ENCODE results near the gene PPP1R18. TPM values are rescaled to one million over a fixed set of nuclear protein-coding genes. Genes with fewer than 3 reads are reported as not detected.

PPP1R18 gene
- total RNA-seq, 1 donor from 2014 or later = 71.0 TPM

- H3K36me3 Mint-ChIP-seq (ENCODE audit: low read depth) = peaks cover 14% of the 10 kb centered on the region
Observed at GRCh38 chr6:30654798-30655742, 31.4 kb downstream of the PPP1R18 start.

GRCh38 chr6:30651143-30651542 is 35.3 kb downstream of the PPP1R18 start:
- H3K36me3 Mint-ChIP-seq (ENCODE audit: low read depth) = peaks cover 9% of the 10 kb centered on the region
- H3K4me1 Mint-ChIP-seq = peaks cover 14% of the 10 kb centered on the region
- DNase-seq (ENCODE audit: low read depth, low spot score) = no peak
- H3K9me3 Mint-ChIP-seq = no peaks in the 10 kb centered on the region
- H3K27ac Mint-ChIP-seq (ENCODE audit: unreplicated experiment) = no peak overlapping the region
- TF ChIP-seq, protein P1, sequence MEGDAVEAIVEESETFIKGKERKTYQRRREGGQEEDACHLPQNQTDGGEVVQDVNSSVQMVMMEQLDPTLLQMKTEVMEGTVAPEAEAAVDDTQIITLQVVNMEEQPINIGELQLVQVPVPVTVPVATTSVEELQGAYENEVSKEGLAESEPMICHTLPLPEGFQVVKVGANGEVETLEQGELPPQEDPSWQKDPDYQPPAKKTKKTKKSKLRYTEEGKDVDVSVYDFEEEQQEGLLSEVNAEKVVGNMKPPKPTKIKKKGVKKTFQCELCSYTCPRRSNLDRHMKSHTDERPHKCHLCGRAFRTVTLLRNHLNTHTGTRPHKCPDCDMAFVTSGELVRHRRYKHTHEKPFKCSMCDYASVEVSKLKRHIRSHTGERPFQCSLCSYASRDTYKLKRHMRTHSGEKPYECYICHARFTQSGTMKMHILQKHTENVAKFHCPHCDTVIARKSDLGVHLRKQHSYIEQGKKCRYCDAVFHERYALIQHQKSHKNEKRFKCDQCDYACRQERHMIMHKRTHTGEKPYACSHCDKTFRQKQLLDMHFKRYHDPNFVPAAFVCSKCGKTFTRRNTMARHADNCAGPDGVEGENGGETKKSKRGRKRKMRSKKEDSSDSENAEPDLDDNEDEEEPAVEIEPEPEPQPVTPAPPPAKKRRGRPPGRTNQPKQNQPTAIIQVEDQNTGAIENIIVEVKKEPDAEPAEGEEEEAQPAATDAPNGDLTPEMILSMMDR (conservative IDR thresholded peaks at IDR 0.05) = no peak
- peak overlapping the region; percentile 83 for H3K4me3 Mint-ChIP-seq
- H3K27me3 Mint-ChIP-seq (ENCODE audit: low read depth) = no peaks in the 10 kb centered on the region

More at GRCh38 chr6:30654798-30655742, 31.4 kb downstream of the PPP1R18 start:
- no peaks in the 10 kb centered on the region for H3K9me3 Mint-ChIP-seq
- H3K27me3 Mint-ChIP-seq (ENCODE audit: low read depth) = no peaks in the 10 kb centered on the region
- DNase-seq (ENCODE audit: low read depth, low spot score) = no peak
- H3K4me1 Mint-ChIP-seq = no peaks in the 10 kb centered on the region
- peak overlapping the region; percentile 27 for H3K4me3 Mint-ChIP-seq
- TF ChIP-seq, protein P1 (conservative IDR thresholded peaks at IDR 0.05) = no peak
- H3K27ac Mint-ChIP-seq (ENCODE audit: unreplicated experiment) = no peak overlapping the region

- DNase-seq (ENCODE audit: low read depth, low spot score) = peak; percentile 67
- Mint-ChIP-seq H3K27me3 (ENCODE audit: low read depth) (no peaks in the 10 kb centered on the region), H3K36me3 (ENCODE audit: low read depth) (peaks cover 5% of the 10 kb centered on the region), H3K4me3 (peak overlapping the region; percentile 94), H3K27ac (ENCODE audit: unreplicated experiment) (peak overlapping the region; percentile 87), H3K4me1 (peaks cover 21% of the 10 kb centered on the region), H3K9me3 (no peaks in the 10 kb centered on the region)
- TF ChIP-seq, protein P1 (conservative IDR thresholded peaks at IDR 0.05) = no peak
Observed at GRCh38 chr6:30647242-30648116, 39.0 kb downstream of the PPP1R18 start.

DNA sequence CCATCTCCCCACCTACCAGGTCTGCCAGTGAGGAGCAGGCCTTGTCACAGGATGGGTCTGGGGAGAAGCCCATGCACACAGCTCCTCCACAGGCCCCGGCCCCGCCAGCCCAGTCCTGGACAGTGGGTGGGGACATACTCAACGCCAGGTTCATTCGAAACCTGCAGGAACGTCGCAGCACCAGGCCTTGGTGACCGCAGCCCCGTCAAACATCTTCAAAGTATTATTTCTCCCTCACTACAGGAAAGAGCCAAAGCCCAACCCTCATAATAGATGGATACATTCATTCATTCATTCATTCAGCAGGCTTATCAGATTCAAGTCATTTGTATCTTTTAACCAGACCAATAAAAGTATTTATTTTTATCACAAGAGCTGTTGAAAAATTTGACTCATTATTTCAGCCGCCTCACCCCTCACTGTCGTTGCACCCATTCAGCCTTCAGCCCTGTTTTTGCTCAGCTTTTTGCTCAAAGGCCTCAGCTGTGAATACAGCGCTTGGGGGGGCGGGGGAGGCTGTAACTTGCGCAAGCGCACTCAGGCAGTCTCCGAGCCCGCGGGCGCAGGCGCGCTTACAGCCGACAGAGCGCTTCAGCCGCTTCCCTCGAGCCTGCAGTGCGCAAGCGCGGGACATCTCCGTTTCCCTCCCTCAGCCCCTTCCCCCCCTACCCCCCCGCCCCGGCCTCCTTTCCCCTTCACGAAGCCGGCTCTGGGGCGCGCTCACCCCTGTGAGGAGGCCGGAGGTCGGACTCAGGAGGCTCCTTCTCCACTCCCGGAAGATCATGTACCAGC is 39.8 kb downstream of the PPP1R18 start, which contains the start of gene C6orf136:
TSS of gene C6orf136 (plus strand) at position 684 of the 792 bp plus-strand sequence. CDS start at position 783, 99 bp downstream.
- Mint-ChIP-seq H3K9me3 (no peaks in the 10 kb centered on the region), H3K27me3 (ENCODE audit: low read depth) (no peaks in the 10 kb centered on the region), H3K4me1 (peaks cover 21% of the 10 kb centered on the region), H3K36me3 (ENCODE audit: low read depth) (peaks cover 2% of the 10 kb centered on the region), H3K4me3 (peak within 1 kb of the TSS; percentile 94), H3K27ac (ENCODE audit: unreplicated experiment) (peak within 1 kb of the TSS; percentile 87)
- DNase-seq (ENCODE audit: low read depth, low spot score) = peak; percentile 79
- TF ChIP-seq, protein P1 (conservative IDR thresholded peaks at IDR 0.05) = no peak
